Measurements from ENCODE around the gene TEX14. TPM values are rescaled to one million over a fixed set of nuclear protein-coding genes. Genes with fewer than 3 reads are reported as not detected.
A peak's percentile ranks its signal among the peaks of the same experiment; 100 is the strongest.

TEX14 gene
- total RNA-seq, 2 experiments from 2014 or later = 0.30 to 0.43 TPM

DNA sequence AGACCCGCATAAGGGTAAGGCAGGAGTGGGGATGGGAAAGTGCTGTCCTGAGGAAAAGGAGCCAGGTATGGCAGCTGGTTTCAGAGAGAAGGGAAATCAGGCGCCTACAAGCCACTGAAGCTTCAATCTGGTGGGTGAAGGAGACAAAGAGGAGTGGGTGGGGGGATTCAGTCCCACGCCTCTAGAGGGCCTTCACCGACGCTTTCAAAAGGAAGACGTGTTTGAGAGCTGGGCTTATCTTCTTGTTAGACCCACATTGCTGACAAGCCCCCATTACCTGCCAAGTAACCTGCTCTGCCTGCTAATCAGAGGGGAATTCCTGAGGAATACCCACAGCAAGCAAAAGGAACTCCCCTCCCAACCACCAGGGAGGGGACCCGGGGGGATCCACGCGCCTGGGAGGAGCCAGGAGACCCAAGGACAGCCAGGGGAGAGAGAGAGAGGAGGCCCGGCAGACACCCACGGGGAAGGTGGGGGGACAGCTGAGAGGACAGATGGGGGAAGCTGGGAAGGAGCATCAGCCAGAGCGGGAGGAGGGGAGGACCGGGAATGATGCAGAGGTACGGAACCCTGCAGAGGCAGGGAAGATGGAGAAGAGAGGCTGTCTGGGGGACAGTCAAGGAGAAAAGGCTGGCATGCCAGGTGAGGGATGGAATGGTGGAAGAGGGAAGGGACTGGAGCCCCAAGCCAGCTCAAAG is 178.4 kb downstream of the TEX14 start:
- POLR2A ChIA-PET = interaction anchor here (0.6 to 3.5 kb wide), 7 partner anchors 10 to 507 kb away, joined by 3 to 32 read pairs (median 3); partner anchors contain the start of genes HSF5 and SRSF1
- DNase-seq = no peak
- H3K4me1 Mint-ChIP-seq = peaks cover 44% of the 10 kb centered on the region
- peak overlapping the region; percentile 60 for H3K27ac Mint-ChIP-seq
- peaks cover 3% of the 10 kb centered on the region for H3K27me3 Mint-ChIP-seq
- ATAC-seq (ENCODE audit: low read depth) = no peak
- peak overlapping the region; percentile 89 for H3K4me3 Mint-ChIP-seq
- peaks cover 22% of the 10 kb centered on the region for H3K36me3 Mint-ChIP-seq
- H3K9me3 Mint-ChIP-seq = no peaks in the 10 kb centered on the region

DNA sequence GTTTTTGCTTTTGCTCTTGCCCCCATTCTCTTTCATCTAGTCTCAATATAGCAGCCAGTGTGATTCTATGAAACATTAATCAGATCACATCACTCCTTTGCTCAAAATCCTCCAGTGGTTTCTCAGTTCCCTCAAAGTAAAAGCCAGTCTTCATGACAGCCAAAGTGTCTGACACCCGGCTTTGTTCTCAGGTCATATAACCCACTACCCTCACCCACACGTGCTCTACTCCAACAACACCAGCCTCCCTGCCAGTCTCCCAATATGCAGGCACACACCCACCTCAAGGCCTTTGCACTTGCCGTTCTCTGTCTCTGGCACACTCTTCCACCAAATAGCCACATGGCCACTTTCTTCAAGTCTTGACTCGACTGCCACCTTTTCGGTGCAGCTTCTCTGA is 181.8 kb downstream of the TEX14 start:
- POLR2A ChIA-PET = no interaction called here
- Mint-ChIP-seq H3K4me3 (no peak overlapping the region), H3K27ac (no peak overlapping the region), H3K27me3 (no peaks in the 10 kb centered on the region), H3K9me3 (no peaks in the 10 kb centered on the region), H3K4me1 (peaks cover 26% of the 10 kb centered on the region), H3K36me3 (peaks cover 24% of the 10 kb centered on the region)
- DNase-seq = no peak
- no peak for ATAC-seq (ENCODE audit: low read depth)

DNA sequence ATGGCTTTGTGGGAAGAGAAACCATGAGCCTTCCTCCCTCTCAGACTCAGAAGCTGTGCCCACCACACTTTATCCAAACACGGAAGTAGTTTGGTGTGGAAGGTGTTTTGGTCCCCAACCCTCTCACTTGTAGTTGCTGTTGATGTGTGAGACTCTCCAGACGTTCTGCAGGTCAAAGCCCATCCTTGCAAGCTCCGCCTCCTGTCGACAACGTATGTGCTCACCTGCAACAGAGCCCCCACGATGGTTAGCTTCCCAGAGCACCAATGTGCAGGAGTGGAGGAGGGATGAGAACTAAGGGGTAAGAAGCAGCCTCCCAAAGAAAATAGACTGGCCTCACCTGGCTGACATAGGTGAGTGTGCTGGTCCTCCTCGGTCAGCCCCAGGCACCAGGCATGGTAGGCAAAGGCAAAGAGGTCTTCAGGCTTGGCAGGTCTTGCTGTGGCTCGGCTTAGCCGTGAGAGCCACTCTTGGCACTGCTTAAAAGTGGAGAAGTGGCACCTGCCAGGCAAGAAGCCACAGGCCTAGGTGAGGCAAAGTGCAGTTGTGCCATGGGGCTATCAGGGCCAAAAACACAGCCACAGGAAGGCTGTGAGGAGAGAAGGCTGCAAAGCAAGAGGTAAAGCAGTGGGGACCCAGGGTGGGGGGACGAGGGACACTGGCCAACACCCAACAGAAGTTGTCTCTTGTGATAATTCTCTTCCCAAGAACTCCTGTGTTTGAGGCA is 183.3 kb downstream of the TEX14 start:
- H3K9me3 Mint-ChIP-seq = no peaks in the 10 kb centered on the region
- peaks cover 24% of the 10 kb centered on the region for H3K36me3 Mint-ChIP-seq
- peaks cover 23% of the 10 kb centered on the region for H3K4me1 Mint-ChIP-seq
- no peaks in the 10 kb centered on the region for H3K27me3 Mint-ChIP-seq
- no peak overlapping the region for H3K4me3 Mint-ChIP-seq
- no peak for DNase-seq
- POLR2A ChIA-PET = no interaction called here
- no peak for ATAC-seq (ENCODE audit: low read depth)
- no peak overlapping the region for H3K27ac Mint-ChIP-seq

DNA sequence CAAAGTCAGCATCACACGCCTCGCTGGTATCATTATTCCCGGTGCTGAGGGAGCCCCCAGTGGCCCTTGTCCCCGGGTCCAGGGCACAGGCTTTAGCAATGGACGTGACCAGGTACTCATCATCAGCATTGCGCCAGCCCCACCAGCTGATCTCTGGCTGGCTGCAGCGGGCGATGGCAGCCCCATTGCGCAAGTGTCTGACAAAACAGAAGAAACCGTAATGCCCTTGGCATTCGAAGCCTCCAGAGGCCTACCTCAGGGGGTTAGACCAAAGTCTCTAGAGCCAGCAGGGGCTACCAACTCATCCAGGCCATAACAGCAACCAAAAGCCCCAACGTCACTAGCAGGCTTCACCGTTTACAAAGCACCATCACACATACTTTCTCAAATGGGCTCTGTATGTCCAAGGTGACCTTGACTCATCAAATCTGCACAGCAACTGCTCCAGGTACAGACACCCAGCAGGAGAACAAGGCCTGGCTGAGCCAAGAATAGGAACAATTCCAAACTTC is 184.7 kb downstream of the TEX14 start:
- Mint-ChIP-seq H3K27me3 (no peaks in the 10 kb centered on the region), H3K4me3 (no peak overlapping the region), H3K9me3 (no peaks in the 10 kb centered on the region), H3K4me1 (peaks cover 14% of the 10 kb centered on the region), H3K36me3 (peaks cover 31% of the 10 kb centered on the region), H3K27ac (no peak overlapping the region)
- no peak for DNase-seq
- POLR2A ChIA-PET = no interaction called here
- no peak for ATAC-seq (ENCODE audit: low read depth)

Other genes starting within 250 kb of the TEX14 start
- gene HSF5, start 203.6 kb downstream of the TEX14 start, total RNA-seq = under 1 TPM; 0.47 to 0.60 TPM
- gene MTMR4, start 177.4 kb downstream of the TEX14 start, total RNA-seq = 10 to 100 TPM; 50.5 to 50.8 TPM
- 10 to 100 TPM; 40.0 to 45.7 TPM for gene RAD51C, start 557 bp upstream of the TEX14 start, total RNA-seq
- not detected for gene PPM1E, start 63.8 kb upstream of the TEX14 start, total RNA-seq